ENCODE measurements around the gene PRIM2.
"Not testable (repeated sequence)": the region's sequence is repeated elsewhere in the genome, so short reads cannot be mapped to it uniquely, and the experiment has no call there.

DNA sequence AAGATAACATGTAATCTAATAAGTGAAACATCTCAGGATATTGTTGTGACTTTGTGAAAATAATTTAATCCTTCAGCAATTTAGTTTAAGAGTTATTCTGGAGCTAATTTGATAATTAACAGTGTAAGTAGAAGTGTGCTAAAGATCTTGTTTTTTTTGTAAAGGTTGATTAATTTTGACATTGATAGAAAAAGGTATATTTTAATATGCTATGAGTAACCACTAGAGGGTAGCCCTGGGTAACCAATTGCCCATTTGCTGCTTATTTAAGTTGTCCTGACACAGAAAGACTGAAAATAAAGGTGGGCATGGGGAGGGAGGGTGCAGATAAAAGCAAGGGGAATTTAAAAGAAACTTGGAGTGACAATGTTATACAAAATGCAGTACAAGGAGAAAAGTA lies 262.1 kb downstream of the PRIM2 start:
- TF ChIP-seq, protein P1, sequence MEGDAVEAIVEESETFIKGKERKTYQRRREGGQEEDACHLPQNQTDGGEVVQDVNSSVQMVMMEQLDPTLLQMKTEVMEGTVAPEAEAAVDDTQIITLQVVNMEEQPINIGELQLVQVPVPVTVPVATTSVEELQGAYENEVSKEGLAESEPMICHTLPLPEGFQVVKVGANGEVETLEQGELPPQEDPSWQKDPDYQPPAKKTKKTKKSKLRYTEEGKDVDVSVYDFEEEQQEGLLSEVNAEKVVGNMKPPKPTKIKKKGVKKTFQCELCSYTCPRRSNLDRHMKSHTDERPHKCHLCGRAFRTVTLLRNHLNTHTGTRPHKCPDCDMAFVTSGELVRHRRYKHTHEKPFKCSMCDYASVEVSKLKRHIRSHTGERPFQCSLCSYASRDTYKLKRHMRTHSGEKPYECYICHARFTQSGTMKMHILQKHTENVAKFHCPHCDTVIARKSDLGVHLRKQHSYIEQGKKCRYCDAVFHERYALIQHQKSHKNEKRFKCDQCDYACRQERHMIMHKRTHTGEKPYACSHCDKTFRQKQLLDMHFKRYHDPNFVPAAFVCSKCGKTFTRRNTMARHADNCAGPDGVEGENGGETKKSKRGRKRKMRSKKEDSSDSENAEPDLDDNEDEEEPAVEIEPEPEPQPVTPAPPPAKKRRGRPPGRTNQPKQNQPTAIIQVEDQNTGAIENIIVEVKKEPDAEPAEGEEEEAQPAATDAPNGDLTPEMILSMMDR (IDR thresholded peaks at IDR 0.05; ENCODE audit: low read length): peak; percentile 32
- not testable (repeated sequence) for TF ChIP-seq EZH2 (IDR thresholded peaks at IDR 0.05; ENCODE audit: borderline replicate concordance, low read length)
